Jurkat, Clone E6-1 (cell line): ENCODE measurements around the gene NTN5. TPM values are rescaled to one million over a fixed set of nuclear protein-coding genes. Genes with fewer than 3 reads are reported as not detected.
"Not testable (repeated sequence)": the region's sequence is repeated elsewhere in the genome, so short reads cannot be mapped to it uniquely, and the experiment has no call there.

Source experiments
- DNase-seq: peaks from one replicate; pipeline ENCODE4 v3.0.0-alpha.2; 2011; ENCODE audit warnings: low read depth, low spot score
- H3K4me3 ChIP-seq: 2 replicates; pipeline ENCODE4 v1.5.1; 2011; ENCODE audit warnings: mild to moderate bottlenecking, low read length, control low read depth, moderate library complexity
- polyA plus RNA-seq: library from polyadenylated mRNA; unstranded; fragments of >200 nt; gene quantifications from one replicate; pipeline ENCODE4 v1.2.1, GENCODE V29; 2012; ENCODE audit warnings: missing spikeins; ENCODE audit not compliant: insufficient read length, insufficient read depth

Gene NTN5, protein sequence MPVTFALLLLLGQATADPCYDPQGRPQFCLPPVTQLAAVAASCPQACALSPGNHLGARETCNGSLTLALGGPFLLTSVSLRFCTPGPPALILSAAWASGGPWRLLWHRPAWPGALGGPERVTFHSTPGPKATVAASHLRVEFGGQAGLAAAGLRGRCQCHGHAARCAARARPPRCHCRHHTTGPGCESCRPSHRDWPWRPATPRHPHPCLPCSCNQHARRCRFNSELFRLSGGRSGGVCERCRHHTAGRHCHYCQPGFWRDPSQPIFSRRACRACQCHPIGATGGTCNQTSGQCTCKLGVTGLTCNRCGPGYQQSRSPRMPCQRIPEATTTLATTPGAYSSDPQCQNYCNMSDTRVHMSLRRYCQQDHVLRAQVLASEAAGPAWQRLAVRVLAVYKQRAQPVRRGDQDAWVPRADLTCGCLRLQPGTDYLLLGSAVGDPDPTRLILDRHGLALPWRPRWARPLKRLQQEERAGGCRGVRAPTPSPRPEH
- not detected for polyA plus RNA-seq

DNA sequence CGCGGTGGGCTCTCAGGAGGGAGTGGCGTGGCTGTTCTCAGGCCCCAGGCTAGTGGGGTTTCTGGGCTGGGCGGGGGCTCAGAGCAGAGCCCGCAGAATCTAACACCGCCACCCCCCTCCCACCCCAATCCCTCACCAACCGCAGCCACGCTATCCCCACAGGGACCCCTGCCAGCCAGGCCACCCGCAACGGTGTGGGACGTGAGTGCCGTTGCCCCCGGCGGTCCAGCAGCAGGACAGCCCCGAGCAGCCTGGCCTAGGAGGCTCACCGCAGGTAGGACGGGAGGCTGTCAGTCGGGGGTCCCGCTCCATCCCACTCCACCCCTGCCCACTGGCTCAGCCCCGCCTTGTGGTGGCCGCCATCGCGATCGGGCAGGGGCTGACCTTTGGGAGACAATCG is at the start of gene NTN5:
Gene NTN5 (minus strand): TSS at position 24 of the 400 bp plus-strand sequence. CDS start 2,031 bp downstream, outside the sequence.
- DNase-seq: no peak
- no peak within 1 kb of the TSS for H3K4me3 ChIP-seq

DNA sequence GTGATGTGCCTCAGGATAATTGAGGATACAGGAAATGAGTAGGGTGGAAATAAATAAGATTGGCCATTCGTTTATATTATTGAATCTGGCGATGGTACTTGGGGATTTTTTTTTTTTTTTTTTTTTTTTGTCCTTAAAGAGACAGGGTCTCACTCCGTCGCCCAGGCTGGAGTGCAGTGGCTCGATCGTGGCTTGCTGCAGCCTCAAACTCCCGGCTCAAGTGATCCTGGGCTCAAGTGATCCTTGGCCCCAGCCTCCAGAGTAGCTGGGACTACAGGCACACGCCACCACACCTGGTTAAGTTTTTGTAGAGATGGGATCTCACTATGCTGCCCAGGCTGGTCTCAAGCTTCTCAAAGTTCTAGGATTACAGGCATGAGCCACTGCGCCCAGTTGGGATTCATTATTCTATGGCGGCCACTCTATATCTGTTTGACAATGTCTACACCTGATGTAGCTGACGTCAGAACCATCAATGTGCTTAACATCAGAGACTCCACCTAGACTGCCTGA is 49.4 kb upstream of the NTN5 start:
- no peak for DNase-seq
- H3K4me3 ChIP-seq: no peak overlapping the region

DNA sequence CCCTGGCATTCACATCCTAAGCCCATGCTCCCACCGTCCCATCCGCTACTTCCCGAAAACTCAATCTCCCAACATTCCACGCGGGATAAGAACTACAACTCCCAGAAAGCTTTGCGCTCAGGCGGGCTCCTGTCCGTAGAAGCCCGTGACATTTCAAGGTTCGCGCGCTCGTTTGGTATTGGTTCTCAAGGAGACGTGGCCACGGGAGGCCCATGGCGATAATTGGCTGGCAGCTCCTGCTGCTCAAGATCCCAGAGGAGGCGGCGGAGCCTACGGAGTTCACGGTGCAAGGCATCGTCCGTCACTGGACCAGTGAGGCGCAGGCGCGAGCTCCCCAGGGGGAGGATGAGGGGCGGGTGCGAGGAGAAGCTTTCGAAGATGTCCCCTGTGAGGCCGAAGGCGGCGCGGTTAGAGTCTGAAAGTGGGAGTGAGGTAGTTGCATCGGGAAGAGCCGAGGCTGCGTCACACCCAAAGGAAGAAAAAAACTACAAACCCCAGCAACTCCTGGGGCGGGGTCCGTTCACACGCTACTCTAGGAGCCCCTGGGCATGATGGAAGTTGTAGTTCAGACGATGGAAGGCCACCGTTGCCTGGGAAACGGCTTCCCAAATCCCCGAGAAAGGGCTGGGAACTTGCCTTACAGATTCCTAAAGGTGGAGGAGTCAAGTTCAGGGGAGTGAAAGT is 47.9 kb upstream of the NTN5 start:
- peak; percentile 99 for DNase-seq
- H3K4me3 ChIP-seq: peak overlapping the region; percentile 70

DNA sequence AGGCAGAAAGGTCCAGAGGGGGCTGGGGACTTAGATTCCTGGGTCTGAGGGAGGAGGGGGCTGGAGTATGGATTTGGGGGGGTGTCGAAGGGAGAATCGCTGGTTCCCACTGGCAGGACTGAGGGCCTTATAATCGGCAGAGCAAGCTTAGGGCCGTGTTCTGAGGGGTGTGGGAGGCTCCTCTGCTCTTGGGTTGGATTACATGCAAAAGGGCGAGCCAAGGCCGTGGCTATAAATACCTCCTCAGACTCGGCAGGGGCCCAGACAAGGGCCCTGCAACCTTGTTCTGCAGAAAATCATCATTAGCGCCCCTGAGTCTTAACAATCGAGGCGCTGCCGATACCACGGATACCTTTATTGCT is 47.4 kb upstream of the NTN5 start:
- DNase-seq: no peak
- H3K4me3 ChIP-seq: peak overlapping the region; percentile 70

DNA sequence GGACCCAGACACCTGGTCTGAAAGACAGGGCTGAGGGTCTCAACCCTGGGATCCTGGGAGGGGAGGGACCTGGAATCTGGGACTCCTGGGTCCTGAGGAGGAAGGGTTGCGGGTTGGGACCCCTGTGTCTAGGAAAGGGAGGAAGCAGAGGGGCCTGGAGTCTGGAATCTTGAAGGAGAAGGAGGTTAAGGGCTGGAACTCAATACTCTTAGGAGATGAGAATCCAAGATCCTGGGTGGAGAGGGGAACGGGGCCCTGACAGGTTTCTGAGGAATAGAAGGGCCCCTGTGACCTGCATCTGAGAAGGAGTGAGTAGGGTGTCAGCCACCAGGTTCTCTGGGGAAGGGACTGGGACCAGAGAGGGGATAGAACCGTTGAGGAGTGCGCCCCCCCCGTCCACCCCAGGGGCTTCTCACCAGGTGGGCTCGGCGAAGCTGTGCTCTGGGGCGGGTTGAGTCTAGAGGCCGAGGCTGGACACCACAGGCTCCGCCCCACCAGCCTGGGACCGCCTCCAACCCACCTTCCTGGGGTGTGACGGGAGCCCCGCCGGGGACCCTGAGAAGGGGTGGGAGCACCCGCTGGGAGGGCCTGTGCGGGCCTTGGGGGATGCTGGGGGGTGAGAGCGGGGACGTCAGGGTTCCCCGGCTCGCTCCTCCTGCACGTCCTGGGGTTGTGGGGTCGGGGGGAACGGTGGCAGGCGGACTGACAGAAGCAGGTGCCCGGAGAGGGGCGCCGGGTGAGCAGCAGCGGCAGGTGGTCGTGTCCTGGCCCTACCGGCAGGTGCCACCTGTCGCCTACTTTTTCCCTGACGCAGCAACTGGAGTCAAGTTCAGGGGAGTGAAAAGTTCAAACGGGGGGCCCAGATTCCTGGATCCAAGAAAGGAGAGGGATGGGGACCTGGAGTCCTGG is 46.7 kb upstream of the NTN5 start, which contains the start of gene MAMSTR:
Gene MAMSTR (minus strand): TSS at position 463 of the 909 bp plus-strand sequence. CDS start 694 bp downstream, outside the sequence.
- H3K4me3 ChIP-seq: peak within 1 kb of the TSS; percentile 70
- no peak for DNase-seq

DNA sequence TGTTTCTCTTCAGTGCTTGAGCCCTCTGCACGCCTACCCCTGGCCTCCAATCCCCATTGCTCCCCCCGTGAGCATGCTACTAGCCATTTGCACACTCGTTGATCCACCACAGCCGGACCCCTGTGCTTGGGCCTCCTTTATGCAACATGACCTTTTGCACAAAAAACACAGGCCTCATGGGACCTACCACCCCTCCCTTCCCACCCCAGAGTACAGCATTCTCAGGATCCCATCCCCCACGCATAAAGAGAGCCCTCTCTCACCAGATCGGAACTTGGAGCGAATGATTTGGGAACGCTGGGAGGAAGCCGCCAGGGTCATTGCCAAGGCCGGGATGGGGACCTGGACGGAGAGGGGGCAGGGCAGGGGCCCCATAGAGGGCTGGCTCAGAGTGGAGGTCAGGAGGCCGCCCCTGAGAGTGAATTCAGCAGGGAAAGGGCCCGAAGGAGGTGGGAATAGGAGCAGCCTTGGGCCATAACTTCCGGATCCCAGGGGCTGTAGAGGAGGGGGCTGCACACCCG is 46.0 kb upstream of the NTN5 start:
- no peak for DNase-seq
- no peak overlapping the region for H3K4me3 ChIP-seq

DNA sequence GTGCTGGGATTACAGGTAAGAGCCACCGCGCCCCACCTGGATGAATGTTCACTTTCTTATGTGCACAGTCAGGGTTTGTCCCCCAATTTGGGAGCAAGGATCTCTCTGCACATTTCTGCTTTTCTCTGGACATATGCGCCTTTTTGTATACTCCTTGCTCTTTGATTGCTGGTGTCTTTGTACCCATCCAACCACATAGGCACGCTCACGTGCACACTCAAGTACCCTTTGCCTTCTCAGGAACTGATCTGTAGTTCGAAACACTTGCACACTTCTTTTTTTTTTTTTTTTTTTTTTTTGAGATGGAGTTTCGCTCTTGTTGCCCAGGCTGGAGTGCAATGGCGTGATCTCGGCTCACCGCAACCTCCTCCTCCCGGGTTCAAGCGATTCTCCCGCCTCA is 45.3 kb upstream of the NTN5 start:
- H3K4me3 ChIP-seq, DNase-seq: not testable (repeated sequence)

DNA sequence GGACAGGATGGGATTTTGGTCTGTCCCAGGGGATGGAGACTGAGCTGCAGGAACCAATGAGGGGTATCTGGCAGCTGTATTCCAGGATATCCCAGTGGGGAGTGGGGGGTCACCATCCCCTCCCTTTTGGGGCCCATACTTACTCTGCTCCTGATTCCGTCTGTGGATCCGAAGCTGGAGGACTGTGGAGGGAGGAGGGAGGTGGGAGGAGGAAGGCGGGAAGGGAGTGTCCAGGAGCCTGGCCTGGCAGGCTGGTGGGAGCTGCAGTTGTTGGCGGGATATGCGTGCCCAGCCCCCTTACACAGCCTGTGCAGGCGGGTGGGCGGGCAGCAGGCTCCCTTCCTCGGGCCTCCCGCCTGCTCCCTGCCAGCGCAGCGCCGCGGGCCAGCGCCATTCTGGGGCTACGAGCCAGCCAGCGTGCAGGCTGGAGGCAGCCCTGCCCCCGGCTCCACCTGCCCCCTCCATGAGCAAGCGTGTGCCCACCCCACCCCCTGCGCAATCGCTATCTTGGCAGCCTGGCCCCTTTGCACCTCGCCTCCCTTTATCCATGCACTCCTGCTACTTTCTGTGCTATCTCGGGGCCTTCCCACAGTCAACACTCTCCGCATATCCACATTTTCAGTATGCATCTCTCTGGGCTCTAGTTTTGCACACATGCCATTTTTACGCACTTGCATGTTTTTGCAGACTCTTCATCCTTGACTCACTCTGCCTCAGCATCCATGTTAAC is 43.9 kb upstream of the NTN5 start:
- H3K4me3 ChIP-seq: no peak overlapping the region
- no peak for DNase-seq

DNA sequence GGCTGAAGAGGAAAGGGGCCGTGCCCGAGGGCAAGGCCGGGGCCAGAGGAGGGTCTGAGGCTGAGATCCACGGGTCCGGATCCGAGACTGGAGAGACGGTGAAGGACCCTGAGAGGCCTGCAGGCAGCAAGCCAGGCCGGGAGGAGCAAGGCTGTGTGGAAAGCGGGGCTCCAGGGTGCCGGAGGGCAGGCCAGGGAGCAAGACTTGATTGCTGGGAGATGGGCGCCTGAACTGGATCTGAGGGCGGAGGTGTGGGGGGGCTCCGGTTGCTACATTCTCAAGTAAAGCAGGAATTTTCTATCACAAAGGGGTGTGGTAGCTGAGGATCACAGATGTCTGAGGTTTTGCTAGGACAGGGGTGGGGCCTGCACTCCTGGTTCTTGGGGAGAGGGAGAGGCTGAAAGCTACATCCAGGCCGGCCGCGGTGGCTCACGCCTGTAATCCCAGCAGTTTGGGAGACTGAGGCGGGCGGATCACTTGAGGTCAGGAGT is 42.9 kb upstream of the NTN5 start:
- H3K4me3 ChIP-seq: no peak overlapping the region
- no peak for DNase-seq

DNA sequence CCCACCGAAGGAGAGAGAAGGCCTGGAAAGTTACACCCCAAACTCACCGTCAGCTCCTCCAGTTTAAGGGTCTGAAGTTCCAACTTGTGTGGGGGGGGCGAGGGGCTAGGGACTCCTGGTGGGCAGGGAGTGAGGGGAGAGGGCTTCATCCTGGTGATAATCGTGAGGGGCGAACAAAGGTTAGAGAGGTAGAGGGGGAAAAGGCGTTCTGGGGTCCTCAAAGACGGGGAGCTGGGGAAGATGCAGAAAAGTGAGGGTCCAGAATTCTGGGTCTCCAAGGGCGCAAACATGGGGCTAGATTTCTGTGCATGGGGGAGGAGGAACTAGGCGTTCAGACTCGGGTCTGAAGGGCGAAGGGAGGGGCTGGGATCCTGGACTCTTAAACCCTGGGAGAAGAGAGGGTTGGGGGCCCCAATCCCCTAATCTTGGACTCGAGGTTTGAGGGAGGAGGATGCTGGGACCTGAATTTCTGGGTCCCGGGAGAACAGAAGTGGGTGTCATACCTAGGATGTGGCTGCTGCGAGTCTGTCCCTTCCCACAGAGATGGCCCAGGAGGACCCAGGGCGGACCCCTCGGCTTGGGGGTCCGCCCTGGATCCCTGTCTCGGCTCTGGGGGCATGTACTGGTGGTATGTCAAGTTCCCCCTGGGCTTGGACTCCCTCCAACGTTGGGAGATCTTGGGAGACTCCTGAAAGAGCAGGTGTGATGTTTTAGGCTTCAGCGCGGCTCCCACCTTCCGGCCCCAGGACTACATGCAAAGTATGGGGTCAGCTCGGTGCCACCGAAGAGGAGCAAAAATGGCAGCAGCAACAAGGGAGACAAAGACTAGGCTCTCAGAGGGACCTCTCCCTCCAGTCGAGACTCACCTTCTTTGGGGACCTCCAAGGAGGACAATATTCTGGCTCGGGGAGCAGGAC is 42.2 kb upstream of the NTN5 start:
- peak overlapping the region; percentile 73 for H3K4me3 ChIP-seq

DNA sequence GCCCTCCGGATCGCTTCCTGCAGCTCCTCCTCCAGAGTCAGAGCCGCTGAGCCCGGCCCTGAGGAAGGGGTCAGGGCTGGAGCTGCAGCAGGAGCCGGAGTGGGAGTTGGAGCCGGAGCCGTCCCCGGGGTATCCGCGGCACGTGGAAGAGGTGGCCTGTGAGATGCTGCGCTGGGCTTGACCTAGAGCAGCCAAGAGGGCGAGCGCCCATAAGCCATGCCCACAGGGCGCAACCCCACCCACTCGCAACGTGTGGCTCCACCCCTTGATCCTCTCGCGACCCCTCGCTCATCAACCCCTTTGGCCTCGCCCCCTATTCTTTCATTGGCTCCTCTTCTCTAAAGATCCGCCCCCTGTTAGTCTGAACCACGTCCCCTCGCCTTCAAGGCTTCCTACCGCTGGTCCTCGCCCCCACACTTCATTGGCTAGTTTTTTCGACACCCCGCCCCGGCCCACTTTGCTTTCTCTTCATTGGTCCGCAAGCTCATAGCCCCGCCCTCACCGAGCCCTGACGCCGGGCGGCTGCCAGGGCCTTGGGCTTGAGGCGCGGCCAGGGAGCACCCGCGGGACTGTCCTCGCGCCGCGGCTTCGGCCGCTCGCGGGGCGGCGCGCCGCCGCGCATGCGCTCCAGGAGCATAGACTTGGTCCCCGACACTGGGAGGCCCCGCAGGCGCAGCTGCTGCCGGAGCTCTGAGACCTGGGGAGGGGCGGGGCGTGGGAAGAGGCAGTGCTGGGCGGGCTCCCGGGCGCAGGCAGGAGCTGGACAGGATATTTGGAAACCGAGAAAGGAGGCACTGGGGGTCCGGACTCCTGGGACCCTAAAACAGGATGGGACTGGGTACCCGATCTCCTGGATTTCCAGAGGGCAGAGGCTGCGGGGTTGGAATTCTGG is 41.3 kb upstream of the NTN5 start:
- peak overlapping the region; percentile 84 for H3K4me3 ChIP-seq

More for the DNA sequence above, 42.2 kb upstream of the NTN5 start:
- no peak for DNase-seq

DNA sequence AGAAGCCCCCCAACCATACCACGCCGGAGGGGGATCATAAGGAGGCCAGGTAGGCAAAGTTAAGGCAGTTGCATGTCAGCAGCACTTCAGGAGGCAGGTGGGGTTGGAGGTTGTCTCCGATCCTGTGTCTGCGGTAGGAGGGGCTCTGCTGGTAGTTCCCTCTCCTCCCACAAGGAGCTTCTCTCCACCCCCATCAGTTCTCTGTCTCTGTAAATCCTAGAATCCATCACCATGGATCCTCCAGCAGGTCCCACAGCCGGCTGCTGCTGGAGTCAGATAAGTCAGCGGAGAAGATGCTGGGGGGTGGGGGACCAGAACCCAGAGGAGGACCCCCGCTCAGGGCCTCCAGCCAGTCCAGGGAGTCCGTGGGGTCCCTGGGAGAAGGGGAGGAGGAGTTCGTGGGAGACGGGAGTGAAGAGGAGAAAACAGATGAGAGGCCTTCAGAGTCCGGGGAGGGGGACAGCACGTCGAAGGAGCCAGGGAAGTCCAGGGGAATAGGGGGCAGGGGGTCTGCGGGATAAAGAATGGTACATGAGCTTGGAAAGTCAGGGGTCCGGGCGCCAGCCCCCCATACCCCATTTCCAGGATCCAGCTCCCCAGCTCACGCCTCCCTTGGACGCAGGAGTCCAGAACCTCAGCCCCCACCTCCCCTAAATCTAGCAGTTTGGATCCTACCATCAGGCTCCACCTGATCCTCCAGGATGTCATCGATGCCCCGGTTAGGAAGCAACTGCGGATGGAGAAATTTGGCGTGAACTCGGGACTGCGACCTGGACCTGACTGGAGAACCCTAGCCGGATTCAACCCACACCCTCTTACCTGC is 40.4 kb upstream of the NTN5 start:
- DNase-seq: peak; percentile 33

More for the DNA sequence above, 41.3 kb upstream of the NTN5 start:
- peak; percentile 99 for DNase-seq

DNA sequence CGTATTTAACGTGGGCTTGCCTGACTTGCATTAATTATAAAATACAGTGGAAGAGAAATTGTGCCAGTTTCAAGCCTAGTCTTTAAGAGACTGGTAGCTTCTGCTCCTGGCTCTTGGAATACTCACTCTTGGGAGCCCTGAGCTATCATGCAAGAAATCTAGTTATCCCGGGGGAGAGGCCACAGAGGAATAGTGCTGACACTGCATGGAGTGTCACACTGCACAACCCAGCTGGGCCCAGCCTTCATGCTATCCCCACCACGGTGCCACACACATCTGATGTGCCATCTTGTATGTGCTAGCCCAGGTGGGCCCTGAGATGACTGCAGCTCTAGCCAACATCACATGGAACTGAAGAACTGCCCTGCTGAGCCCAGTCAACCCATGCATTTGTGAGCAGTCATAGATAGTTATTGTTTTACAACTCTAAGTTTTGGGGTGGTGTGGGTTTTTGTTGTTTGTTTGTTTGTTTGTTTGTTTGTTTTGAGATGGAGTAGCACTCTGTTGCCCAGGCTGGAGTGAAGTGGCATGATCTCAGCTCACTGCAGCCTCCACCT is 38.4 kb upstream of the NTN5 start:
- DNase-seq: no peak

More for the DNA sequence above, 40.4 kb upstream of the NTN5 start:
- H3K4me3 ChIP-seq: peak overlapping the region; percentile 84

DNA sequence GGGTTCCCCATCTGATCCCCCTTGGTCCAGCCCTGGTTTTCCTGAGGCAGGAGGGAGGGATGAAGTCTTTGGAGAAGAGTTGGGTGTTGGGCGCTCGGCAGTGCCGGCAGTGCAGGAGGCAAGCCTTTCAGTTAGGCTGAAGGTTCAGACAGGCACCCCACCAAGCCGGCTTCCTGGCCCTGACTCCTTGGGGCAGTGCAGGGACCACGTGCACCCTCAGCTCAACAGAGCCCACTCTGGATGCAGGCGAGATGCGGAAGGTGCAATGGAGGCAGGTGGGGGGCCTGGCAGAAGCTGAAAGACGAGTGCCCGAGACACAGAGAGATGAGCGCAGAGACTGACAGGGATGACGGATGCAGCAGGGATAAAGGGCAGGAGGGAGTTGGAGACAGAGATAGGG is 35.7 kb upstream of the NTN5 start:
- no peak for DNase-seq
- no peak overlapping the region for H3K4me3 ChIP-seq

More for the DNA sequence above, 38.4 kb upstream of the NTN5 start:
- H3K4me3 ChIP-seq: no peak overlapping the region

DNA sequence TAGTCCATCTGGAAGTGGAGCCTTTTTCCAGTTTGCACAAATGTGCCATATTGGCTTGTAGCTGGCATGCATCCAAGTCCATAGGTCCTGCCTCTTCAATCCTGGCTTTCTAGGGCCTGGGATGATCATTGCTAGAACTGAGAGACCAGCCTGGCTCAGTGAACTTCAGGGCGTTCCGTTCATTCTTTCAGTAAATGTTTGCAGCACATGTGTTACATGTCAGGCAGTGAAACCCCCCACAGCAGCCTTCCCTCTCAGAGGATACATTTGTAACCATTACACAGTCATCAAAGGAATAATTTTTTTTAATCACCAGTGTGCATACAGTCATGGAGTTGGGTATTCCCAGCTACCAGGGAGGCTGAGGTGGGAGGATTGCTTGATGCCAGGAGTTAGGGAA is 32.6 kb upstream of the NTN5 start:
- H3K4me3 ChIP-seq: no peak overlapping the region
- no peak for DNase-seq
